ENCODE data around the gene RNF167. TPM values are rescaled to one million over a fixed set of nuclear protein-coding genes. Genes with fewer than 3 reads are reported as not detected.

Gene RNF167
- total and polyA plus RNA-seq, 2 of the 8 experiments (the other 6 are each of a cell fraction or from before 2014, with no cell fraction given), result 140 to 281 TPM

DNA sequence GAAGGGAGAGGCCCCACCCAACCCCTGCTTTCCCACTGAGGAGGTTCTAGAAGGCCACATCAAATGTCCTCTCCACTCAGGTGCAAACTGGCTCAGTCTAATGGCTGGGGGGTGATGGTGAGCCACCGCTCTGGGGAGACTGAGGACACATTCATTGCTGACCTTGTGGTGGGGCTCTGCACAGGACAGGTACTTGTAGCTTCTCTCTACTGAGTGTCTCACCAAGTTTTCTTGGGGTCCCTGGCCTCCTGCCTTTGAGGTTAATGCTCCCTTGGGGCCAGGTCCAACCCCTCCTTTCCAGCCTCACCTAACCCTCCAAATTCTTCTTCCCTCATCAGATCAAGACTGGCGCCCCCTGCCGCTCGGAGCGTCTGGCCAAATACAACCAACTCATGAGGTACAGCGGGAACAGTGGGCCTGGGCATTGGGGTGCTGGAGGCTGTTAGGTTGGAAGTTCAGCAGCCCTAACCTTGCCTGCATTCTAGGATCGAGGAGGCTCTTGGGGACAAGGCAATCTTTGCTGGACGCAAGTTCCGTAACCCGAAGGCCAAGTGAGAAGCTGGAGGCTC, 16.5 kb downstream of the RNF167 start:
- Histone ChIP-seq H2BK15ac (ENCODE audit: low read length) (no peak overlapping the region), H4K91ac (replicated peaks; ENCODE audit: insufficient read length, low read length) (no peak overlapping the region), H4K8ac (ENCODE audit: extremely low read depth, insufficient read depth, low read length) (no peak overlapping the region), H3K14ac (ENCODE audit: insufficient read length) (no peak overlapping the region), H3K9ac (replicated peaks in 1 of 4; ENCODE audit: extremely low read depth in 1 of 4, low read depth in 3 of 4, low read length in 3 of 4) (no peak overlapping the region), H3K27me3 (replicated peaks in 1 of 4; ENCODE audit: control insufficient read depth in 3 of 4, extremely low read depth in 1 of 4, insufficient read depth in 3 of 4, low read length in 3 of 4) (no peaks in the 10 kb centered on the region), H3K79me1 (ENCODE audit: low read depth, low read length) (0 out of 2 replicates have a peak, but pooled peaks cover 2% of the 10 kb centered on the region), H3K4me1 (replicated peaks in 1 of 4; ENCODE audit: control insufficient read depth in 3 of 4, insufficient read depth in 4 of 4, low read length in 3 of 4) (peaks cover 0 to 14% (median 8%) of the 10 kb centered on the region in 4 experiments; a peak in 5 of 7 replicates), H4K20me1 (replicated peaks in 1 of 2; ENCODE audit: control insufficient read depth in 1 of 2, insufficient read depth in 2 of 2, low read length in 2 of 2) (peaks cover 0 to 3% of the 10 kb centered on the region in 2 experiments), H3K9me3 (ENCODE audit: insufficient read depth in 2 of 2, low read depth in 1 of 2, low read length in 1 of 2) (no peaks in the 10 kb centered on the region), H3K36me3 (ENCODE audit: control insufficient read depth in 2 of 4, insufficient read depth in 4 of 4, low read length in 3 of 4) (peaks cover 0 to 2% (median 0%) of the 10 kb centered on the region in 4 experiments; a peak in 2 of 8 replicates), H3K4me3 (ENCODE audit: extremely low read depth in 1 of 4, insufficient read depth in 2 of 4, low read depth in 3 of 4, low read length in 4 of 4) (no peak overlapping the region), H3K4me2 (ENCODE audit: insufficient read depth in 1 of 2, low read depth in 2 of 2, low read length in 2 of 2) (no peak overlapping the region), H3K18ac (ENCODE audit: extremely low read depth, low read length) (no peak overlapping the region), H3K79me2 (ENCODE audit: control insufficient read depth in 1 of 2, insufficient read depth in 2 of 2, low read length in 2 of 2) (no peaks in the 10 kb centered on the region; a peak in 1 of 4 replicates), H3K56ac (replicated peaks; ENCODE audit: insufficient read length, low read depth, low read length) (no peak overlapping the region), H4K5ac (ENCODE audit: insufficient read length, low read depth, low read length) (no peak overlapping the region), H2BK120ac (replicated peaks; ENCODE audit: low read depth, low read length) (no peak overlapping the region), H2BK12ac (ENCODE audit: low read depth, low read length) (no peak overlapping the region), H2AK5ac (ENCODE audit: low read depth, low read length) (no peak overlapping the region), H3K23ac (ENCODE audit: insufficient read length) (no peak overlapping the region), H3K27ac (ENCODE audit: low read depth, low read length) (no peak overlapping the region), H2AFZ (ENCODE audit: low read length) (no peak overlapping the region), H3K23me2 (ENCODE audit: low read depth, low read length) (no peaks in the 10 kb centered on the region), H2BK5ac (ENCODE audit: low read depth, low read length) (no peak overlapping the region), H2BK20ac (ENCODE audit: low read length) (no peak overlapping the region), H3K4ac (replicated peaks; ENCODE audit: insufficient read length, low read depth, low read length) (no peak overlapping the region)
- WGBS, 2 experiments (ENCODE audit: extremely low coverage in 1 of 2, insufficient coverage in 1 of 2, insufficient read length in 1 of 2, insufficient replicate concordance in 2 of 2, low coverage in 1 of 2, low lambda C conversion rate in 2 of 2, missing lambda C conversion rate in 1 of 2), result 64% methylated on average over 10 of the region's 10 CpGs; no CpG with 5 or more reads in 1 of the 2 experiments
- TF ChIP-seq TBP (IDR thresholded peaks at IDR 0.05; ENCODE audit: low read depth, low read length) (no peak), RAD21 (IDR thresholded peaks at IDR 0.05 in 1 of 2, conservative IDR thresholded peaks at IDR 0.05 in 1 of 2; ENCODE audit: low read depth in 2 of 2, low read length in 2 of 2) (peak; percentile 25 to 46; a peak in 3 of 4 replicates), BCL11A (IDR thresholded peaks at IDR 0.05; ENCODE audit: low read depth in 2 of 2, low read length in 2 of 2) (no peak), NANOG (IDR thresholded peaks at IDR 0.05; ENCODE audit: insufficient read depth, low read depth, low read length, poor library complexity, severe bottlenecking) (no peak), CREB1 (IDR thresholded peaks at IDR 0.05) (peak; percentile 25; the same call in 1 of the 2 replicates), TAF1 (IDR thresholded peaks at IDR 0.05; ENCODE audit: low read depth, low read length) (no peak)
- TF ChIP-seq, protein P1, sequence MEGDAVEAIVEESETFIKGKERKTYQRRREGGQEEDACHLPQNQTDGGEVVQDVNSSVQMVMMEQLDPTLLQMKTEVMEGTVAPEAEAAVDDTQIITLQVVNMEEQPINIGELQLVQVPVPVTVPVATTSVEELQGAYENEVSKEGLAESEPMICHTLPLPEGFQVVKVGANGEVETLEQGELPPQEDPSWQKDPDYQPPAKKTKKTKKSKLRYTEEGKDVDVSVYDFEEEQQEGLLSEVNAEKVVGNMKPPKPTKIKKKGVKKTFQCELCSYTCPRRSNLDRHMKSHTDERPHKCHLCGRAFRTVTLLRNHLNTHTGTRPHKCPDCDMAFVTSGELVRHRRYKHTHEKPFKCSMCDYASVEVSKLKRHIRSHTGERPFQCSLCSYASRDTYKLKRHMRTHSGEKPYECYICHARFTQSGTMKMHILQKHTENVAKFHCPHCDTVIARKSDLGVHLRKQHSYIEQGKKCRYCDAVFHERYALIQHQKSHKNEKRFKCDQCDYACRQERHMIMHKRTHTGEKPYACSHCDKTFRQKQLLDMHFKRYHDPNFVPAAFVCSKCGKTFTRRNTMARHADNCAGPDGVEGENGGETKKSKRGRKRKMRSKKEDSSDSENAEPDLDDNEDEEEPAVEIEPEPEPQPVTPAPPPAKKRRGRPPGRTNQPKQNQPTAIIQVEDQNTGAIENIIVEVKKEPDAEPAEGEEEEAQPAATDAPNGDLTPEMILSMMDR (IDR thresholded peaks at IDR 0.05; ENCODE audit: control extremely low read depth in 1 of 3, insufficient read depth in 1 of 3, low read depth in 1 of 3, low read length in 3 of 3), result peak; percentile 59 to 74 (median 71)
- ChIA-PET POLR2A (ENCODE audit: partially characterized antibody) (interaction anchor here (0.9 to 32.4 kb wide), 5 partner anchors 4 to 48 kb away, joined by 3 to 987 read pairs (median 5); partner anchors contain the start of genes ENO3, INCA1, KIF1C and PFN1), CTCF (ENCODE audit: partially characterized antibody) (interaction anchor here (0.8 to 5.0 kb wide), 16 partner anchors 10 to 133 kb away, joined by 3 to 32 read pairs (median 4); partner anchors contain the start of genes RNF167, SLC25A11 and SPAG7)
- DNase-seq (ENCODE audit: low read depth in 1 of 2, low spot score in 2 of 2), result peak in 1 of 2 experiments; percentile 93
- FAIRE-seq, result peak; percentile 32
